Nephron progenitor cell (in vitro differentiated cells): ENCODE measurements around the gene PDCD1LG2.

Source experiments
- DNase-seq: peaks from one replicate; pipeline ENCODE4 v3.0.0; 2021
- H3K27ac Mint-ChIP-seq: 2 replicates; pipeline ENCODE4 v1.8.0; 2021; ENCODE audit warnings: mild to moderate bottlenecking, moderate library complexity, mixed read lengths
- H3K27me3 Mint-ChIP-seq: 2 replicates; pipeline ENCODE4 v1.8.0; 2021; ENCODE audit warnings: mild to moderate bottlenecking, low read depth, mixed read lengths; ENCODE audit not compliant: poor library complexity
- H3K36me3 Mint-ChIP-seq: 2 replicates; pipeline ENCODE4 v1.8.0; 2021; ENCODE audit warnings: low read depth, mixed read lengths
- H3K4me1 Mint-ChIP-seq: 2 replicates; pipeline ENCODE4 v1.8.0; 2021; ENCODE audit warnings: mixed read lengths
- H3K4me3 Mint-ChIP-seq: 2 replicates; pipeline ENCODE4 v1.8.0; 2021; ENCODE audit warnings: mild to moderate bottlenecking, moderate library complexity, mixed read lengths
- H3K9me3 Mint-ChIP-seq: 2 replicates; pipeline ENCODE4 v1.8.0; 2021; ENCODE audit warnings: mild to moderate bottlenecking, moderate library complexity, mixed read lengths
- TF ChIP-seq, protein P1 (sequence below): fragments of 200-600 bp; sonication (generic); IDR thresholded peaks from 2 replicates; pipeline ENCODE4 v1.5.0; 2021; ENCODE audit warnings: antibody characterized with exemption

PDCD1LG2 gene

DNA sequence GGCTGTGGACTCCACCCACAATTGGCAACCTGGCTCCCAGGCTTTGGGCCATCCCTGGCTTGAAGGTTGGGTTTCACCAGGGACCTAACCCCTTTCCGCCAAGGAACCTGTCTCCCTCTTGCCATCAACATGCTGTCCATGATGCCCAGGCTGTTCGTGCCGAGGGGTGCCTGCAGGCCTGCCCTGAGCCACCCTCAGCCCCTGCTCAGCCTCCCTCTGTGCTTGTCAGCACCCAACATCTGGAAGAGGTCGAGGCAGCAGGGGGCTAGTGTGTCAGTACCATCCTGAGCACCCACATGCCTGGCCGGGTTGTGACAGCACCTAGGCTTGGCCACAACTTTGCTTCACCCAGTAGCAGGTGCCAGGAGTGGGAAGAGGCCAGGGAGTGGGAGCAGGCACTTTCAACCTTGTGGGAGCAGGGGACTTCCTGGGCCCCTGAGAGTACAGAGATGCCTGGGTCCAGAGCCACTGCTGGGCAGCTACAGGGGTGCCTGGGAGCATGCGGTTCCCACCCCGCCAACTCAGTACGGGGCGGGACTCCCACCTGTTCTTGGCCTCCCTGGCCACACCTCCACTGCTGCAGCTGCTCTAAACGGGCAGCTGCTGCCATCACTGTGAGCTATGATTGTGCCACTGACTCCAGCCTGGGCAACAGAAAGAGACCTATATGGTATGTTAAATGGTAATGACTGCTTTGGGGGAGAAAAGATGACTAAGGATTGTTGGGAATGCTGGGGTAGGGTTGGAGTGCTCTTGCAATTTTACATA is 6.3 kb downstream of the PDCD1LG2 start:
- Mint-ChIP-seq H3K27me3 (no peaks in the 10 kb centered on the region), H3K36me3 (no peaks in the 10 kb centered on the region), H3K4me3 (no peak overlapping the region), H3K27ac (no peak overlapping the region), H3K9me3 (no peaks in the 10 kb centered on the region), H3K4me1 (no peaks in the 10 kb centered on the region)
- TF ChIP-seq, protein P1, sequence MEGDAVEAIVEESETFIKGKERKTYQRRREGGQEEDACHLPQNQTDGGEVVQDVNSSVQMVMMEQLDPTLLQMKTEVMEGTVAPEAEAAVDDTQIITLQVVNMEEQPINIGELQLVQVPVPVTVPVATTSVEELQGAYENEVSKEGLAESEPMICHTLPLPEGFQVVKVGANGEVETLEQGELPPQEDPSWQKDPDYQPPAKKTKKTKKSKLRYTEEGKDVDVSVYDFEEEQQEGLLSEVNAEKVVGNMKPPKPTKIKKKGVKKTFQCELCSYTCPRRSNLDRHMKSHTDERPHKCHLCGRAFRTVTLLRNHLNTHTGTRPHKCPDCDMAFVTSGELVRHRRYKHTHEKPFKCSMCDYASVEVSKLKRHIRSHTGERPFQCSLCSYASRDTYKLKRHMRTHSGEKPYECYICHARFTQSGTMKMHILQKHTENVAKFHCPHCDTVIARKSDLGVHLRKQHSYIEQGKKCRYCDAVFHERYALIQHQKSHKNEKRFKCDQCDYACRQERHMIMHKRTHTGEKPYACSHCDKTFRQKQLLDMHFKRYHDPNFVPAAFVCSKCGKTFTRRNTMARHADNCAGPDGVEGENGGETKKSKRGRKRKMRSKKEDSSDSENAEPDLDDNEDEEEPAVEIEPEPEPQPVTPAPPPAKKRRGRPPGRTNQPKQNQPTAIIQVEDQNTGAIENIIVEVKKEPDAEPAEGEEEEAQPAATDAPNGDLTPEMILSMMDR: no peak
- no peak for DNase-seq

GRCh38 chr9:5518171-5518936 is 8.0 kb downstream of the PDCD1LG2 start:
- DNase-seq: no peak
- no peaks in the 10 kb centered on the region for H3K36me3 Mint-ChIP-seq
- H3K9me3 Mint-ChIP-seq: no peaks in the 10 kb centered on the region
- H3K27ac Mint-ChIP-seq: no peak overlapping the region
- peaks cover 3% of the 10 kb centered on the region for H3K27me3 Mint-ChIP-seq
- TF ChIP-seq, protein P1: no peak
- H3K4me3 Mint-ChIP-seq: no peak overlapping the region
- H3K4me1 Mint-ChIP-seq: no peaks in the 10 kb centered on the region

- H3K27me3 Mint-ChIP-seq: peaks cover 3% of the 10 kb centered on the region
- no peak overlapping the region for H3K27ac Mint-ChIP-seq
- no peak overlapping the region for H3K4me3 Mint-ChIP-seq
- no peaks in the 10 kb centered on the region for H3K36me3 Mint-ChIP-seq
- H3K4me1 Mint-ChIP-seq: no peaks in the 10 kb centered on the region
- no peak for DNase-seq
- TF ChIP-seq, protein P1: no peak
- no peaks in the 10 kb centered on the region for H3K9me3 Mint-ChIP-seq
These were observed 8.6 kb downstream of the PDCD1LG2 start for GRCh38 chr9:5518937-5519319.

GRCh38 chr9:5524090-5524489 is 13.8 kb downstream of the PDCD1LG2 start:
- H3K4me1 Mint-ChIP-seq: no peaks in the 10 kb centered on the region
- no peak overlapping the region for H3K27ac Mint-ChIP-seq
- no peak for DNase-seq
- H3K9me3 Mint-ChIP-seq: no peaks in the 10 kb centered on the region
- H3K36me3 Mint-ChIP-seq: no peaks in the 10 kb centered on the region
- TF ChIP-seq, protein P1: no peak
- H3K27me3 Mint-ChIP-seq: peaks cover 6% of the 10 kb centered on the region
- H3K4me3 Mint-ChIP-seq: no peak overlapping the region

DNA sequence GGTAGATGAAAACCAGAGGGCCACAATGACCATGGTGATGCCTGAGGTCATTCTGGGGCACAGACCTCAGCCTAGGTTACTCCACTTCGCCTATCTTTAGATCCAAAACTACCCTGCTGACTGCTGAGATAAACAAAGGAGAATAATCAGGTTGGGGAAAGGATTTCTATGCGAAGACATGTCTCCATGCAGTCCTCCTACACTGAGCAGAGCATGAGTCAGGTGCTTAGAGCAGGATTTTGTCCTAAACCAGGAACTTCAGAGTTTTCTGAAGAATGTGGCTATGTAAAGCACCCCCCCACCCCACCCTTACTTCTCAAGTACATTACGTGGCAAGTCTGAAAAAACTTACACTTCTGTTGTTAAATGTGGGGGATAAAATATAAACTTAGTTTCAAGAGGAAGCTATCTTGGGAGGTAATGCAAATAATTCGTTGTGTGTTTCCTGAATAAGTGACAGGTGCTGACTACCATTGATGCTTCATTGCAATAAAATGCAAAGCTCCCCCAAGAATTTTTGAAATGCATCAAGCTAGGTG is 19.4 kb downstream of the PDCD1LG2 start:
- Mint-ChIP-seq H3K9me3 (no peaks in the 10 kb centered on the region), H3K36me3 (no peaks in the 10 kb centered on the region), H3K27ac (no peak overlapping the region), H3K27me3 (peaks cover 5% of the 10 kb centered on the region), H3K4me3 (no peak overlapping the region), H3K4me1 (peaks cover 10% of the 10 kb centered on the region)
- TF ChIP-seq, protein P1: no peak
- DNase-seq: no peak
